CD4-positive, alpha-beta T cell treated with Interleukin-6 at 100 ng/mL for 8 hours (primary cell): Measurements from ENCODE around the gene FAM111A.
"Not testable (repeated sequence)": the region's sequence is repeated elsewhere in the genome, so short reads cannot be mapped to it uniquely, and the experiment has no call there.

Source experiments
- DNase-seq: peaks from one replicate; pipeline ENCODE4 v3.0.0-alpha.2; 2020; ENCODE audit warnings: mixed read lengths, low spot score

The FAM111A gene, protein sequence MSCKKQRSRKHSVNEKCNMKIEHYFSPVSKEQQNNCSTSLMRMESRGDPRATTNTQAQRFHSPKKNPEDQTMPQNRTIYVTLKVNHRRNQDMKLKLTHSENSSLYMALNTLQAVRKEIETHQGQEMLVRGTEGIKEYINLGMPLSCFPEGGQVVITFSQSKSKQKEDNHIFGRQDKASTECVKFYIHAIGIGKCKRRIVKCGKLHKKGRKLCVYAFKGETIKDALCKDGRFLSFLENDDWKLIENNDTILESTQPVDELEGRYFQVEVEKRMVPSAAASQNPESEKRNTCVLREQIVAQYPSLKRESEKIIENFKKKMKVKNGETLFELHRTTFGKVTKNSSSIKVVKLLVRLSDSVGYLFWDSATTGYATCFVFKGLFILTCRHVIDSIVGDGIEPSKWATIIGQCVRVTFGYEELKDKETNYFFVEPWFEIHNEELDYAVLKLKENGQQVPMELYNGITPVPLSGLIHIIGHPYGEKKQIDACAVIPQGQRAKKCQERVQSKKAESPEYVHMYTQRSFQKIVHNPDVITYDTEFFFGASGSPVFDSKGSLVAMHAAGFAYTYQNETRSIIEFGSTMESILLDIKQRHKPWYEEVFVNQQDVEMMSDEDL

GRCh38 chr11:59142530-59143507 is at the start of gene FAM111A:
Gene FAM111A, plus strand, starts transcription at chr11:59142856. Its CDS starts 6,017 bp downstream, at chr11:59148873.
- DNase-seq, result peak; percentile 87

DNA sequence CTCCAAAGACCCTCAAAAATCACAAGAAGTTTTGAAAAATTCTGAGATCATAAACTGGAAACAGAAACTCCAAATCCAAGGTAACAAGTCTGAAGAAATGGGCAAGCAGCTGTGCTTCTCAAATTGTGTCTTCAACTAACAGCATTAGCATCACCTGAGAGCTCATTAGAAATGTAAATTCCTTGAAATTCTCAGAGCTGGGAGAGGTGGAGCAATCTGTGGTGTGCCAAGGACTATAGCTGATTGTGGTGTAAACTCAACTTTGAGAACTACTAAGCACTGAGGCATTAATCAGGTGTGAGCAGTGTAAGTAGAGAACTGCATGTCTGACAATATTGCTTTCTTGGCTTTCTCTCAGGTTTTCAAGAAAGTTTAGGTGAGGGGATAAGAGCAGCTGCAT is 49.1 kb upstream of the FAM111A start:
- not testable (repeated sequence) for DNase-seq

GRCh38 chr11:59095225-59095624 is 47.4 kb upstream of the FAM111A start:
- DNase-seq, result not testable (repeated sequence)

- not testable (repeated sequence) for DNase-seq
Measured at GRCh38 chr11:59095972-59096575, 46.6 kb upstream of the FAM111A start.

DNA sequence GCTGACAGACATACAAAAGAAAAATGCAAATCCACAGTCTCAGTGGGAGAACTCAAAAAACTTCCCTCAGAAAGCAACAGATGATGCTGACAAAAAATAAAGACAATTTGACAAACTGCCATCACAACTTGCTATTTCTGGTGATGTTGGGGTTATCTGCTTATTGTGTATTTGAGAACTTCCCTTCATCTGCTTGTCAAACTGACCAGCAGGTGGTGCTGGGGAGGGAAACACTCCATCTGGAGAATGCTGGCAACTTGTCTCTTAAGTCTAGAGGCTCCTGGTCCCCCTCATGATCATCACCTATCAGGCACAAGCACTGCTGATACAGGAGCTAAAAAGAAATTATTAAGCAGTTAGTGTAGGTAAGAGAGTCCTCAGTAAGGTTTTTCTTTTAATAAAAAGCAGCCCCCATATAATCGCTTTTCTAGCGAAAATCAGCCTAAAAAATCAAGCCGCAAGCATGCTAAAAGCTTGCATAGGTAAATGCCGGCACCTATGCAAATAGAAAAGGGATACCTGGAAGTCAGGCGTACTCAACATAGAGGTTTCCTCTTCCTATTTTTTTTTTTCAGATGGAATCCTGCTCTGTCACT is 45.4 kb upstream of the FAM111A start:
- peak; percentile 62 for DNase-seq

DNA sequence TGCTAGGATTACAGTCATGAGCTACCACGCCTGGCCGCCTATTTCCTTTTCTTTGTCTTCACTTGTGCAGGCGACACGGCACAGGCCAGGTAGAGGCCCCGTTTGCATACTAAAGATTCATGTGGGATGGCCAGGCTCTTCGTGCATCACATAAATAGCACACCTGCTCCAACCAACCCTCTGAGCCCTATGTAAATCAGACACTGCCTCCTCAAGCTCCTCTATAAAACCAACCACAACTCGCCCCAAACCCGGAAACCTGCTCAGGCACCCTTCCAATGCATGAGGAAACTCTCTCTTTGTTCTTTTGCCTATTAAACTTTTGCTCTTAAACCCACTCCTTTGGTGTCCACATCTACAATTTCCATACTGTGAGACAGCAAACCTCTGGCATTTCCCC is 44.7 kb upstream of the FAM111A start:
- DNase-seq, result not testable (repeated sequence)

GRCh38 chr11:59102259-59102765 is 40.3 kb upstream of the FAM111A start:
- DNase-seq, result peak; percentile 46

DNA sequence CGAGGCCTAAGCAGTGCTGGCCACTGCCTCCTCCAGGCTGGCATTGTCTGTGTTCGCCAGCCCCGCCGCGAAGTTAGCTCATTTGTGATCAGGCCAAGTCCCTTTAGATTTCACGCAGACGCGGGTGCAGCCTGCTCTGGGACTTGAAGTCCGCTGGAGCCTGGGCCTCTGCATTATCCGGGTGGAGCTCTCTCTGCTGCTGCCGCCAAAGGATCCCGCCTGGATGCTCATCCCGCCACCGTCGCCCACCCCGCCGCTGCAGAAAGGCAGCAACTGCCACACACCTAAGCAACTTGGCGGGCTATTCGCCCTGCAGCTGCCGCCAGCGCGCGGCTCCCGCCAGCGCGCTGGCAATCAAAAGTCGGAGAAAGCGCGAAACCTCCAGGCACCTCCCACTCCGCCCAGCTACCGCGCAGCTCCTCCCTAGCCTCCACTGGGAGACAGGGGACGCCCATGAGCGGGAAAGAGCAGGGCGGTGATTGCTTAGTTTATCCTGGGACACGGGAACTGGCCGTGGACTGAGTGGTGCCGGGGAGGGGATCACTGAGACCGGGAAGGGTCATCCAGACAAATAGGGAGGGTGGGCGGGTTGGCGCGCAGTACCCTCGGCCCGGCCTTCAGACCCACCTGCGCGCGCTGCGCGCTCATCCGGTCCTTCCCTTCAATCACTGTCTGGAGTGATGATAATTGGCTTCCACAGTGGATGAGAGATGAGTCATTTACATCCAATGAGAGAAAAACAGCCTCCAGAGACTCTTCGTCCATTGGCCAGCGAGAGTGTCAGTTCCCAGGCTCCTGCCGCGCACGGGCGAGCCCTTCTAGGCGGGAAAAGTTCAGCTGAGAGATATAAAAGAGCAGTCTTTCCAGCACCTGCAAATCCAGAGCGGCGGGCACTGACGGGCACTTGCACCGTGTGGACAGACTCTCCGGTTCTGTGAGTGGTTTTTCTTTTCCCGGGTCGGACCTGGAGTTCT is 36.0 kb upstream of the FAM111A start, which contains the start of gene FAM111B:
Gene FAM111B (plus strand): TSS at position 875 of the 974 bp plus-strand sequence. CDS start 2,389 bp downstream, outside the sequence.
- peak; percentile 66 for DNase-seq

GRCh38 chr11:59107721-59108120 is 34.9 kb upstream of the FAM111A start:
- DNase-seq, result not testable (repeated sequence)

DNA sequence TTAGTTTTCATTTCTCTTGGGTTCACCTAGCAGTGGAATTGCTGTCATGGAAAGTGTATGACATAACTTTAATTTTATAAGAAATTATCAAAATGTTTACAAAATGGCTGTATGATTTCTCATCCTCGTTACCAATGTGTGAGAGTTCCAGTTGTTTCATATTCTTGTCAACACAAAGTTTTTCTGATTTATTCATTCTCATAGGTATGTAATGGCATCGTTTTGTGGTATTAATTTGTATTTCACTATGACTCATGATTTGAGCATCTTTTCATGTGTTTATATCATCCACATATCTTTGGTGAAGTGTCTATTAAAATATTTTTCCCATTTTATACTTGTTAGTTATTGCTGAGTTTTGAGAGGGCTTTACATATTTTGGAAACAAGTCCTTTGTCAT is 30.2 kb upstream of the FAM111A start:
- no peak for DNase-seq

- DNase-seq, result no peak
Measured at GRCh38 chr11:59114344-59114743, 28.3 kb upstream of the FAM111A start.

DNA sequence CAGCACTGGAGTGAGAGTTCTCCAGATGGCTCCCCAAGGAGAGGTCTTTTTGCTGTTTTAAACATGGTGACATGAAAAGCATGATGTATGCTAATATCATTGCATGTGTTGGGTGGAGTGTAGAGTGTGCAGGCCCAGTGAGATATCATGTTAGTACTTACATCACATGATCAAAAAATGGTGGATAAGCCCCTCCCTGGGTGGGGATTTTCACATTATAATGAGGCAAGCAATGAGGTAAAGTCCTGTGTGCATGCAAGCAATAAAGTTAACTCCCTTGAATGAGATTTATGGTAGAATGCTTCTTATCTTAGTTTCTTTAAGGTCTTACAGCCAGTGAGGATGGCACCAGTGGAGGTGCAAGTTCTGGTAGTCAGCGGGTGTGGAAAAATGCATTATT is 27.1 kb upstream of the FAM111A start:
- no peak for DNase-seq

DNA sequence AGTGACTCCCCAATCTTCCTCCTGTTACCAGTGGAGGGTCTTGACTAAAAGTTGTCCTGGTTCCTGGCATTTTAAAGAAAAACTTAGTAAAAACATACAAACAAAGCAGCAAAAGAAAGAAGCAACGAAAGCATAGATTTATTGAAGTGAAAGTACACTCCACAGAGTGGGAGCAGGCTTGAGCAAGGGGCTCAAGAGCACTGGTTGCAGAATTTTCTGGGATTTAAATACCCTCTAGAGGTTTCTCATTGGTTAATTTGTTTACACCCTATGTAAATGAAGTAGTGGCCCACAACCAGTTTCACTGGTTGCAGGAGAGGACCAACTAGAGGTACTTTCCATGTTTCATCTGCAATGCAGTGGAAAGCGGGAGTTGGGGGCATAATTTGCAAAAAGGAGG is 24.9 kb upstream of the FAM111A start:
- DNase-seq, result no peak

GRCh38 chr11:59119826-59120225 is 22.8 kb upstream of the FAM111A start:
- no peak for DNase-seq

DNA sequence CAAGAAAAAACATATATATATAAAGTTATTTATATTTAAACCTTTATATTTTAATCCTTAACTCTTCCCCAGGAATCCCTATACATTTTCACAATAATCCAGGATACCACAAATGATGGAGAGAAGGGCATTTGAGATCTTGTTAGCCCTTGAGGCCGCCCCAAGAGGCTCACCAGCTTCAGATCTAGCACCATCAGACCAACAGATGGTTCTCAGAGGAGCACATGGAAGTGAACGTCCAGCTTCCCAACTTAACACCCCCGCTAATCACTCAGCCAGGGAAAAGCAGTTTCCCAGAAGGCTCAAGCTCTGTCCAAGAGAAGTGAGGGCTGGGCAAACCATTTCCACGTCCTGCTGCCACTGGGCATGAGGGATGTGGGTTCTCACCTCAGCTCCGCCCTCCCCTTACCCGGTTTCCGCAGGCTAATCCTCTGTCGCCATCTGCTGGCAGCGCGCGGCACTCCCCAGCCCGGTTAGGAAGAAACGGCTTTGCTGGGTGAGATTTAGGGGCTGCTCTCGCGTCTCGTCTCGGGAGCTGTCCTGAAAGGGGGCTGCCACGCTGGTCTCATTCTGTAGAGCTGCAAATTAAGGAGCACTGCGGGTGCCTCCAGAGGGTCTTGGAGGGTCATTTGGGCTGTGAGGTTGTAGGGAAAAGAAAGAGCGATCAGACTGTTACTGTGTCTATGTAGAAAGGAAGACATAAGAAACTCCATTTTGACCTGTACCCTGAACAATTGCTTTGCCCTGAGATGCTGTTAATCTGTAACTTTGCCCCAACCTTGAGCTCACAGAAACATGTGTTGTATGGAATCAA is 6.8 kb upstream of the FAM111A start:
- DNase-seq, result peak; percentile 86

DNA sequence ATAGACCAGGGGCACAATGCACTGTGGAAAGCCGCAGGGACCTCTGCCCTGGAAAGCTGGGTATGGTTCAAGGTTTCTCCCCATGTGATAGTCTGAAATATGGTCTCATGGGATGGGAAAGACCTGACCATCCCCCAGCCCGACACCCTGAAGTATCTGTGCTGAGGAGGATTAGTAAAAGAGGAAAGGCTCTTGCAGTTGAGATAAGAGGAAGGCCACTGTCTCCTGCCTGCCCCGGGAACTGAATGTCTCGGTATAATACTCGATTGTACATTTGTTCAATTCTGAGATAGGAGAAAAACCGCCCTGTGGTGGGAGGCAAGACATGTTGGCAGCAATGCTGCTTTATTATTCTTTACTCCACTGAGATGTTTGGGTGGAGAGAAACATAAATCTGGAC is 6.1 kb upstream of the FAM111A start:
- not testable (repeated sequence) for DNase-seq

DNA sequence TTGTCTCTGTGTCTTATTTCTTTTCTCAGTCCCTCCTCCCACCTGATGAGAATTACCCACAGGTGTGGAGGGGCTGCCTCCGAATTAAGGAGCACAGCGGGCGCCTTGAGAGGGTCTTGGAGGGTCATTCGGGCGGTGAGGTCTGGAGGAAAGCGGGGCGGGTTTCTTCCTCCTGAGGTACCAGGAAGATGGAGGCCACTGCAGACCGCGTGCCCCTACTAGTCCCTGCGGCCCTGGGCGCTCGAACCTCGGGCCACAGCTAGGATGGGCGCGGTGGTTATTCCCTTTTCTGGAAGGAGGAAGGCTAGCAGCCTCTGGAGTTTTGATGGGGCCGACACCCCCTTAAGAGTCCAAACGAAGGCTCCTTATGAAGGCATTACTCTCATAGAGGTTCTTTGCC is 5.5 kb upstream of the FAM111A start:
- DNase-seq, result no peak

- no peak for DNase-seq
Measured at GRCh38 chr11:59138643-59139042, 4.0 kb upstream of the FAM111A start.

DNA sequence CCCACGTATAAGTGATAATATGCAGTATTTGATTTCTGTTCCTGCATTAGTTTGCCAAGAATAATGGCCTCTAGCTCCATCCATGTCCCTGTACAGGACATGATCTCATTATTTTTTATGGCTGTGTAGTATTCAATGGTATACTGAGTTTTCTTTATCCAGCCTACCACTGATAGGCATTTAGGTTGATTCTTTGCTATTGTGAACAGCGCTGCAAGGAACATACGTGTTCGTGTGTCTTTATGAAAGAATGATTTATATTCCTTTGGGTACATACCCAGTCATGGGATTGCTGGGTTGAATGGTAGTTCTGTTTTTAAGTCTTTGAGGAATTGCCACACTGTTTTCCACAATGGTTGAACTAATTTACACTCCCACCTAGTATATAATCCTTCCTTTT is 1.5 kb upstream of the FAM111A start:
- no peak for DNase-seq
